ENCODE measurements around the gene EMX1.
"Not testable (repeated sequence)": the region's sequence is repeated elsewhere in the genome, so short reads cannot be mapped to it uniquely, and the experiment has no call there.

EMX1 gene

GRCh38 chr2:72901426-72901825 lies 15.9 kb upstream of the EMX1 start:
- DNase-seq = no peak

GRCh38 chr2:72907369-72907768 lies 9.9 kb upstream of the EMX1 start:
- DNase-seq = not testable (repeated sequence)

GRCh38 chr2:72908741-72909140 lies 8.6 kb upstream of the EMX1 start:
- no peak for DNase-seq

GRCh38 chr2:72911256-72911655 lies 6.1 kb upstream of the EMX1 start:
- DNase-seq = no peak

GRCh38 chr2:72913486-72914205 lies 3.7 kb upstream of the EMX1 start:
- no peak for DNase-seq

- no peak for DNase-seq
Measured at GRCh38 chr2:72914206-72914559, 3.1 kb upstream of the EMX1 start.

GRCh38 chr2:72914589-72915319 lies 2.6 kb upstream of the EMX1 start:
- no peak for DNase-seq

GRCh38 chr2:72915320-72915906 lies 1.9 kb upstream of the EMX1 start:
- no peak for DNase-seq

- peak; percentile 11 to 27 for DNase-seq
Measured at GRCh38 chr2:72915907-72916742, 1.2 kb upstream of the EMX1 start.

GRCh38 chr2:72916743-72917137 lies 579 bp upstream of the EMX1 start:
- no peak for DNase-seq

- no peak for DNase-seq
Measured at GRCh38 chr2:72917877-72918553, 696 bp downstream of the EMX1 start.

- no peak for DNase-seq
Measured at GRCh38 chr2:72919414-72920317, 2.3 kb downstream of the EMX1 start.

- no peak for DNase-seq
Measured at GRCh38 chr2:72920318-72921087, 3.2 kb downstream of the EMX1 start.

GRCh38 chr2:72921088-72921851 lies 4.0 kb downstream of the EMX1 start:
- no peak for DNase-seq

- no peak for DNase-seq
Measured at GRCh38 chr2:72921853-72922252, 4.5 kb downstream of the EMX1 start.

GRCh38 chr2:72923833-72924352 lies 6.6 kb downstream of the EMX1 start:
- no peak for DNase-seq

GRCh38 chr2:72924353-72925240 lies 7.3 kb downstream of the EMX1 start:
- no peak for DNase-seq

GRCh38 chr2:72925328-72925943 lies 8.1 kb downstream of the EMX1 start:
- no peak for DNase-seq

Measured in NCI-H187 (cell line).